22Rv1 (cell line): Measurements from ENCODE around the gene OR2T27.

Experiments
- ZFX ChIP-seq: fragments of 450-650 bp; IDR thresholded peaks from 2 replicates; pipeline ENCODE4 v1.6.1; 2017; ENCODE audit warnings: antibody characterized with exemption, borderline replicate concordance
- TF ChIP-seq, protein P1 (sequence below): fragments of 450-650 bp; IDR thresholded peaks from 2 replicates; pipeline ENCODE4 v1.5.1; 2017; ENCODE audit warnings: mild to moderate bottlenecking

DNA sequence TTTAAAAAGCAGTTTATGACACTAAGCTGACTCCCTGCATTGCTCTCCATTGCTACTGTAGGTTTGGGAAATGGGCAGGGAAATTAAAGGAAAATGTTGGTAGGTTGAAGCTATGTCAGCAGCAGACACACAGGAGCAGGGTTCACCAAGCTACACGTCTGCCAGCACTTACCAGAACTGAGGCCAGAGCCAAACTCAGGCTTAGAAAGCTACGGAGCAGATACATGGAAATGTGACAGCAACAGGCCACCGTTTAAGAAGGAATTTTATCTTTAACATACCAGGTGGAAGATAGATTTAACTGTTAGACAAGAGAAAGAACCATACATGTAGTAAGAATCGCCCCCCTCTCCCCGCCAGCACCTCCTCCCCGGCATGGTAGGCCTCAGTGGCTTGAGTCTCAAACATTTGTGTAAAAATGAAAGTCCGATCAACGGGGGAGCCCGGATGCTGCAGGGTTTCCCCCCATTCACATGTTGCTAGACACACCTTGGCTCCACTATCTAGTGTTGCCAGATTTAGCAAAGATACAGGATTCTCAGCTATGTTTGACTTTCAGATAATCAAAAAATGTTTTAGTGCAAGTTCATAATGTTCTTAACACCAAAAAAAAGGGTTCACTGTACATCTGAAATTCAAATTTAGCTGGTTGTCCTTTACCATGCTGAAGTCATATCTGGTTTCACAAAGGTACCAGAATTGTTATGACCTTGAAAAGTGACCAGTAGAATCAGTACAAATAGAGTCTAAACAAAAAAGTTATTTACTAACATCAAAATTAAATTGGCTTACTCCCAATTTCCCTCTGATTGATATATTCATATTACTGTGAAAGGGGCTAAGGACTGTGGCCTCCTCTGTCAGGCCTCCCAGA lies 27.1 kb downstream of the OR2T27 start:
- TF ChIP-seq, protein P1, sequence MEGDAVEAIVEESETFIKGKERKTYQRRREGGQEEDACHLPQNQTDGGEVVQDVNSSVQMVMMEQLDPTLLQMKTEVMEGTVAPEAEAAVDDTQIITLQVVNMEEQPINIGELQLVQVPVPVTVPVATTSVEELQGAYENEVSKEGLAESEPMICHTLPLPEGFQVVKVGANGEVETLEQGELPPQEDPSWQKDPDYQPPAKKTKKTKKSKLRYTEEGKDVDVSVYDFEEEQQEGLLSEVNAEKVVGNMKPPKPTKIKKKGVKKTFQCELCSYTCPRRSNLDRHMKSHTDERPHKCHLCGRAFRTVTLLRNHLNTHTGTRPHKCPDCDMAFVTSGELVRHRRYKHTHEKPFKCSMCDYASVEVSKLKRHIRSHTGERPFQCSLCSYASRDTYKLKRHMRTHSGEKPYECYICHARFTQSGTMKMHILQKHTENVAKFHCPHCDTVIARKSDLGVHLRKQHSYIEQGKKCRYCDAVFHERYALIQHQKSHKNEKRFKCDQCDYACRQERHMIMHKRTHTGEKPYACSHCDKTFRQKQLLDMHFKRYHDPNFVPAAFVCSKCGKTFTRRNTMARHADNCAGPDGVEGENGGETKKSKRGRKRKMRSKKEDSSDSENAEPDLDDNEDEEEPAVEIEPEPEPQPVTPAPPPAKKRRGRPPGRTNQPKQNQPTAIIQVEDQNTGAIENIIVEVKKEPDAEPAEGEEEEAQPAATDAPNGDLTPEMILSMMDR: no peak
- TF ChIP-seq ZFX: no peak
